HG03469 (cell line): Measurements from ENCODE around the gene SPDYE3.
"Not testable (repeated sequence)": the region's sequence is repeated elsewhere in the genome, so short reads cannot be mapped to it uniquely, and the experiment has no call there.

Experiments used
- ATAC-seq: cut with Tn5 transposase; IDR thresholded peaks from one replicate; pipeline ENCODE4 v1.9.1; 2021; ENCODE audit warnings: mild to moderate bottlenecking, moderate library complexity, moderate number of reproducible peaks; ENCODE audit not compliant: unreplicated experiment

The SPDYE3 gene

GRCh38 chr7:100287191-100287969 is 20.1 kb upstream of the SPDYE3 start:
- ATAC-seq = not testable (repeated sequence)

- ATAC-seq = not testable (repeated sequence)
These were observed 19.2 kb upstream of the SPDYE3 start for GRCh38 chr7:100288258-100288657.

GRCh38 chr7:100292162-100292561 is 15.3 kb upstream of the SPDYE3 start:
- not testable (repeated sequence) for ATAC-seq

GRCh38 chr7:100295269-100295668 is 12.2 kb upstream of the SPDYE3 start:
- not testable (repeated sequence) for ATAC-seq

GRCh38 chr7:100297852-100298631 is 9.5 kb upstream of the SPDYE3 start:
- ATAC-seq = not testable (repeated sequence)

GRCh38 chr7:100298632-100298895 is 8.9 kb upstream of the SPDYE3 start:
- not testable (repeated sequence) for ATAC-seq

- not testable (repeated sequence) for ATAC-seq
These were observed 3.0 kb upstream of the SPDYE3 start for GRCh38 chr7:100304526-100304925.

- ATAC-seq = not testable (repeated sequence)
These were observed 10.8 kb downstream of the SPDYE3 start for GRCh38 chr7:100318329-100318728.

GRCh38 chr7:100321648-100322047 is 14.1 kb downstream of the SPDYE3 start:
- ATAC-seq = not testable (repeated sequence)

- not testable (repeated sequence) for ATAC-seq
These were observed 16.7 kb downstream of the SPDYE3 start for GRCh38 chr7:100324194-100324593.

GRCh38 chr7:100325671-100326070 is 18.2 kb downstream of the SPDYE3 start:
- not testable (repeated sequence) for ATAC-seq

- ATAC-seq = not testable (repeated sequence)
These were observed 19.4 kb downstream of the SPDYE3 start for GRCh38 chr7:100326914-100327313.

GRCh38 chr7:100335566-100336466 is 28.3 kb downstream of the SPDYE3 start:
- peak; percentile 75 for ATAC-seq

GRCh38 chr7:100338083-100338696 is 30.7 kb downstream of the SPDYE3 start:
- ATAC-seq = not testable (repeated sequence)

- not testable (repeated sequence) for ATAC-seq
These were observed 33.8 kb downstream of the SPDYE3 start for GRCh38 chr7:100341286-100341685.

GRCh38 chr7:100342765-100343164 is 35.3 kb downstream of the SPDYE3 start:
- no peak for ATAC-seq

GRCh38 chr7:100344124-100344559 is 36.6 kb downstream of the SPDYE3 start:
- not testable (repeated sequence) for ATAC-seq

- ATAC-seq = peak; percentile 46
These were observed 37.2 kb downstream of the SPDYE3 start for GRCh38 chr7:100344560-100345287.

GRCh38 chr7:100345288-100345672 is 37.8 kb downstream of the SPDYE3 start:
- not testable (repeated sequence) for ATAC-seq

- ATAC-seq = no peak
These were observed 39.4 kb downstream of the SPDYE3 start for GRCh38 chr7:100346921-100347320.
